M059J (cell line): ENCODE measurements around the gene TRIM15. TPM values are rescaled to one million over a fixed set of nuclear protein-coding genes. Genes with fewer than 3 reads are reported as not detected.
"Not testable (repeated sequence)": the region's sequence is repeated elsewhere in the genome, so short reads cannot be mapped to it uniquely, and the experiment has no call there.

Experiments used
- DNase-seq: peaks from one replicate; pipeline ENCODE4 v3.0.0-alpha.2; 2012; ENCODE audit warnings: low read depth
- total RNA-seq: library from RNA; depleted of rRNA; stranded (reverse); fragments of >200 nt; shearing (Covaris generic); gene quantifications from 2 replicates; pipeline ENCODE4 v1.2.3, GENCODE V29; 2014; rRNA removed

The TRIM15 gene
- not detected in 2 replicates for total RNA-seq

DNA sequence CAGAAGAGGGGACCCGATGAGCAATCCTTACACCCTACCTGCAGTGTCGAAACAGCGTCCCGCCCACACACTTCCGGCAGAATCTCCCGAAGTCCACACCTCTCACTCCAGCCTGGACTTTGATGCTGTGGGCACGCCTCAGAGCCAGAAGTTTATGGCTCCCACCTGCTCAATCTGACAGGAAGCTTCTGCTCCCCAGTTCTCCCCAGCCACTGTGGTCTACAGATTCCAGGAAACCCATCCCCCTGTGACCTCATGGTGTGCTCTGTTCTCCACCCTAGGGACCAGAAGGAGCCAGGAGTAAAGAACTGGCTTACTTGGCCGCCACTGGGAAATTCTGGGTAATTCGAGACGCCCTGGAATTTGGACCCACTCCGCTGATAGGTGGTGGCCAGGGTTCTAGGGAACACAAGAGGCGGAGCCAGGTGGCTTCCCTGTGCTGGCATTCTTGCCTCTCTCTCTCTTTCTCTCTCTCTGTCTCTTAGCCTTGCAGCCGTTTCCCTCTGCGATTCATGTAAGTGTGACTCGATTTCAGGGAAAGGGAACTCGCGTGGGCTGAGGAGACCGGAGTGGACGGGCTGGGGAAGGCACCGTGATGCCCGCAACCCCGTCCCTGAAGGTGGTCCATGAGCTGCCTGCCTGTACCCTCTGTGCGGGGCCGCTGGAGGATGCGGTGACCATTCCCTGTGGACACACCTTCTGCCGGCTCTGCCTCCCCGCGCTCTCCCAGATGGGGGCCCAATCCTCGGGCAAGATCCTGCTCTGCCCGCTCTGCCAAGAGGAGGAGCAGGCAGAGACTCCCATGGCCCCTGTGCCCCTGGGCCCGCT, at the start of gene TRIM15:
Gene TRIM15 (plus strand): TSS at position 457 of the 828 bp plus-strand sequence. CDS start 139 bp downstream, at position 596.
- no peak for DNase-seq

DNA sequence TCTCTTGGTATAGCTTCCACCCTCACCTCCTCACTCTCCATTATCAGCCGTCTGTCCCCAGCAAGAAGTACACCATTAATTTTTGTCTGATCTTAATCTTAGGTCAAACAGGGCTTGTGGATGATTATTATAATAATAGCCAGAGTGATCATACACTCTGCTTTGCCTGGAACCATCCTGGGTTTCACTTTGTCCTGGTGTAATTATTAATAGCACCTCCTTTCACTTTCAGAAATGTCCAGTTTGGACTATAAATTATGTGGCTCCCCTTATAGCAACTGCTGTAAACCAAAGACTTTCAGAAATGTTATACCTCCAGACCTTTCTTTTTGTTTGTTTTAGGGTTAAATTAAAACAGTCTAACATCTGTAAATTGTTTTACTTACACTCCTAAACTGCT, 49.5 kb upstream of the TRIM15 start:
- DNase-seq = no peak

DNA sequence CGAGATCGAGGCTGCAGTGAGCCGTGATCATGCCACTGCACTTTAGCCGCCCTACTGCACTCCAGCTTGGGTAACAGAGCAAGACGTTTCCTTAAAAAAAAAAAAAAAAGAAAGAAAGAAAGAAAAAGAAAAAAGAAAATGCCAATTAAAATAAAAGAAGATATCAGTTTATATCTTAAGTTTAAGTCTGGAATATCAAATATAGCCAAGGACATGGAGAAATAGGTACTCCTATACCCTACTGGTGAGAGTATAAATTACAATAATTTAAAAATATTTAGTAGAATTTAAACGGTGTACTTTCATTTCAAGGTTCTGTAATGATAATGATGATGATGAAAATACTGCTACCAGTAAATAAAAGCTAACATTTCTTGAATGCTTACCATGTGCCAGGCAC, 46.6 kb upstream of the TRIM15 start:
- no peak for DNase-seq

DNA sequence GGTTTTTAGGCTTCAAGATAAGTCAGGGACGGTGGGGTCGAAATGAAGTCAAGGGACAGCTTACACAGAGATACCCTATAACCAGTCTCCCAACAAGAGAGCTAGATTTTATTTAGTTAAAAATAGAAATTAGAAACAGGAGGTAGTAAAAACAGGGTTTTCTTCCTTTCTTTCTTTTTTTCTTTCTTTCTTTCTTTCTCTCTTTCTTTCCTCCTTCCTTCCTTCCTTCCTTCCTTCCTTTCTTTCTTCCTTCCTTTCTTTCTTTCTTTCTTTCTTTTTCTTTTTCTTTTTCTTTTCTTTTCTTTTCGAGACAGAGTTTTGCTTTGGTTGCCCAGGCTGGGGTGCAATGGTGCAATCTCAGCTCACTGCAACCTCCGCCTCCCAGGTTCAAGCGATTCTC, 44.7 kb upstream of the TRIM15 start:
- DNase-seq = not testable (repeated sequence)

DNA sequence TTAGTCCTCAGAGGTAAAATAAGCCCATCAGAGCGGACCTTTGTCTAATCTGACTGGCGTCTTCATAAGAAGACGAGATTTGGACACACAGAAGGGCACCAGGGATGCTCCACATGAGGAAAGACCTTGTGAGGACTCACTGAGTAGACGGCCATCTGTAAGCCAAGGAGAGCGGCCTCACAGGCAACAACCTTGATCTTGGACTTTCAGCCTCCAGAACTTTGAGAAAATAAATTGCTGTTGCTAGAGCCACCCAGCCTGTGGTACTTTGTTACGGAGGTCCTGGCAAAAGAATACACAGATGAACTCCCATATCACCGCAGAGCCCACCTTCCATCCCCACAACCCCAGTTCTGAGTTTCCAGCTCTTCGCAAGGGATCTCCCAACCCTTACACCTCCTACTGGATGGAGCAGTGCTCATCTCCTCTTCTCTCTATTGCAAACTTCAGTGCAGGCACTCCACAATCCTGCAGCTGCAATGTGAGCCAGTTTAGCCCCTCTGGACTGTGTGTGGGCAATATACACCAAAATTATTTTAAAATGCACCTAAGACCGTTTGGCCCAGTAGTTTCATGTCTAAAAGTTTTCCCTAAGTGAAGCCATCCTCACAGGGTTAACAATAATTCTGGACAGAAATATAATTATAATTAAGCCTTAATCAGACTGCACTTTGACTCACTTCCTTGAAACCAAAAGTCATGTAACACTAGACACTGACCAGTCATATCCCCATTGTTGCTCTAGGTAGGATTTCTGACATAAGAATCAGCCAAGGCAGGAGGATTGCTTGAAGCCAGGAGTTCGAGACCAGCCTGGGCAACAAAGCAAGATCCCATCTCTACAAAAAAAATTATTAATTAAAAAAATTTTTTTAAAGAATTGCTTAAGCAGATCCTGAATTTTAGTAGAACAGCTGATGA, 41.6 kb upstream of the TRIM15 start:
- peak; percentile 20 for DNase-seq

DNA sequence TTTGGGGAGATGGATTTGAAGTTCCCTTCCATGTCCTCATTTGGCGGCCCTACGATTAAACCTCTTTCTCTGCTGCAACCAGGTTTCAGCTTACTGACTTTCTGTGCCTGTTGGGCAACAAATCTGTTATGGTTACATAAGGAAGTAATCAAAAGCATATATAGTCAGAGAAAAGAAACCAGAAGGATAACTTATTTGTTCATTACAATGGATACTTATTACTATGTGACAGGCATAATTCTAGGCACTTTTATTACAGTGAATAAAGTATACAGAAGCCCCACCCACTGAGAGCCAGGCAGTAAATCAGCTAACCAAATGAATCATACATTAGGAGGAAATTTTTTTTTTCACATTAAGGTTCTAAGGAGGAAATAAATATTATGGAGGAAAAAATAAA, 40.8 kb upstream of the TRIM15 start:
- peak; percentile 40 for DNase-seq

GRCh38 chr6:30127238-30128093, 35.9 kb upstream of the TRIM15 start:
- no peak for DNase-seq

GRCh38 chr6:30129265-30130178, 33.8 kb upstream of the TRIM15 start:
- DNase-seq = no peak

DNA sequence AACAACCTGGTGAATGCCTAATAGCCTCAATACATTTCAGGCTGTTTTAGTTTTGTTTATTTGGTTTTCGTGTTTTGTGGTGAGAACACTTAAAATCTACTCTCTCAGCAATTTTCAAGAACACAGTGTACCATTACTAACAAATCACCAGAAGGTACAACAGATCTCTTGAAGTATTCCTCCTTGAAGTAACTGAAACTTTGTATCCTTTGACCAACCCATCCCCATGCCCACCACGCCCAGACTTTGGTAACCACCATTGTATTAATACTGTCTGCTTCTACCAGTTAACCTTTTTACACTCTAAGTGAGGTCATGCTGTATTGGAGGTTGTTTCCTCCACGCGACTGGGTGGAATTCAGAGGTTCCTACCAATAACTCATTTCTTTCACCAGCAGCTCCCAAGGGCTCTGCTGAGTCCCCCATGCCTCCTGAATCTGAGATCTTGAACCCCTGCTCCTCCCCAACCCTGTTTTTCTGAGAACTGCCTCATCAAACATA, 33.1 kb upstream of the TRIM15 start:
- DNase-seq = no peak

GRCh38 chr6:30130887-30131862, 32.2 kb upstream of the TRIM15 start:
- peak; percentile 92 for DNase-seq

DNA sequence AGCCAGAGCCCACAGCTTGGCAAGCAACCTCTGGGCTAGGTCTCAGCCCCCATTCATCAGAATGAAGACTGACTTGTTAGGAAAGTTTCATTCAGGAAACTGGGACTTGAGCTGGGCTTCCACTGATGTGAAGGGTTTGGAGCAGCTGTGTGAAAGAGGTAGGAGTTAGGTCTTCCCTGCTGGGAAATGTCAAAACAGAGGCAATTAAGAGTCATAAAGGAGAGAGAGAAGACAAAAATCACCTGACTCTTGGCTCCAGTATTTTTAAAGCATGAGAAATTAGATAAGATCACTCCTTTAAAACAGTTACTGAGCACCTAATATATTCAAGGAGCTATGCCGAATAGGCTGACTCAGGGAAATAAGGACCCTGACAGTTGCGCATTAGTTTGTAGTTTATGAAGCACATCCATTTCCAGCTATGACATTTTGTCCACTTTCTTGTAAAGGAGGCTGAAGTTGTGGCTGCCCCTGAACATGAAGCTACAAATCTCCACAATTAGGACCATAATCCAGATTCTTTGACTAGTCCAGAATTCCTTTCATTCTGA, 31.3 kb upstream of the TRIM15 start:
- DNase-seq = no peak

GRCh38 chr6:30135147-30135546, 28.2 kb upstream of the TRIM15 start:
- DNase-seq = peak; percentile 53

DNA sequence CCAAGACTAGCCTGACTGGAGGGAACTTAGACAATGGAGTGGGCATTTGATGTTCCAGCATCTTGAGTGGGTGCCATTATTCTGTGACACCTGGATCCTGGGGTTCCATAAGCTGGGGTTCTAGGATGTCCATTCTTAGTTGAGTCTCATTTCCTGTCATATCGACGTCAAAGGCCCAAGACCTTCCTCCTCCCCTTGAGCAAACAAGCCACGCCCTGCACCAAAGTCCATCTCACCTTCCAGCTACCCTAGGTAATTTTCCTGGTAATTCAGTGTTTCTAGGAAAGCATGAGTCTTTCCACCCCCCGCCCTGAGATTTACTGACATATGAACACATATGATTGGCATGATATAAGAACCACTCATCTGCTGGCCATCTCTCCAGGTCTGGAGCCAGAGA, 27.6 kb upstream of the TRIM15 start, which contains the start of gene TRIM40:
Gene TRIM40 (plus strand): TSS at position 384 of the 400 bp plus-strand sequence. CDS start 897 bp downstream, outside the sequence.
- no peak for DNase-seq

DNA sequence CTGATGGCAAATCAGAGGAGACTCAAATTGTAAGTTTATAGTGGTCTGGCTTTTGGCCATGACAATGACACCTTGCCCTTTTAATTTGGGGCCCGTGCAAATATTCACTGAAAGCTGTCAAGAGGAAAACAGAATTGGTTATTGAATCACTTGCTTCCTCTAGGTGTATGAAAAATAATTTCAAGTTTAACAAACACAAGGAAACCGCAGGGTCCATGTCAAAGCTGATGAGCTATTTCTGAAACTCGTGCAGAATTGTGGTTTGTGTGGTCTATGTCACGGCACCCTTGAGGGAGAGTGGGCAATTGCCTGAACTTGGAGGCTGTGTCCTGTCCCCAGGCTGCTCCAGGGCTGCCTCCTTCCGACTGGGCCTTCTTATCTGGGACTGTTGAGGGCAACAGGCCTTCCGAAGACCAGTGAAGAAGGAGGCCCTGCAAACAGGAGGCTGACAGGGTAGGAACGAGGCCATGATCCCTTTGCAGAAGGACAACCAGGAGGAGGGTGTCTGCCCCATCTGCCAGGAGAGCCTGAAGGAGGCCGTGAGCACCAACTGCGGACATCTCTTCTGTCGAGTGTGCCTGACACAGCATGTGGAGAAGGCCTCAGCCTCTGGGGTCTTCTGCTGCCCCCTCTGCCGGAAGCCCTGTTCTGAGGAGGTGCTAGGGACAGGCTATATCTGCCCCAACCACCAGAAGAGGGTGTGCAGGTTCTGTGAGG, 26.6 kb upstream of the TRIM15 start:
- DNase-seq = no peak

- not testable (repeated sequence) for DNase-seq
These were observed 23.1 kb upstream of the TRIM15 start for GRCh38 chr6:30140240-30140639.

DNA sequence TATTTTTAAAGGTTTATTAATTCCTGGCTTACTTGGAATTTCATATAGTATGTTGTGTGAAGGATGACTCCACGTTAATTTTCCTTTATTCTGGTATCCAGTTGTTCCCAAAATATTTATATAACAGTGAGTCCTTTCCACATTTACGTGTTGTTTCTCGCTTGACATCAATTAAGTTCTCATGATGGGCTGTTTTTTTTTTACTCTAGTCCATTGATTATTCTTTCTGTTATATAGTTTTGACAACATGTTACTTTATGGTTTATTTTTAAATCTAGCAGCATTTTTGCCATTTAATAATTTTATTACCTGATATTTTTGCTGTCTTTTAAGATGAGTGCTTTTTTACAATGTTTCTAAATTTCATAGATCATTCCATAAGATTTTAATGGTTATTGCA, 20.7 kb upstream of the TRIM15 start:
- no peak for DNase-seq

- no peak for DNase-seq
These were observed 19.6 kb upstream of the TRIM15 start for GRCh38 chr6:30143780-30144179.

GRCh38 chr6:30144811-30145210, 18.5 kb upstream of the TRIM15 start:
- no peak for DNase-seq
